ENCODE data around the gene CHMP3.
"Not testable (repeated sequence)": the region's sequence is repeated elsewhere in the genome, so short reads cannot be mapped to it uniquely, and the experiment has no call there.

CHMP3 gene

GRCh38 chr2:86580560-86580959, 17.3 kb upstream of the CHMP3 start:
- TF ChIP-seq PAX5 (IDR thresholded peaks at IDR 0.05; ENCODE audit: insufficient read depth, low read length, severe bottlenecking) (no peak), POLR2AphosphoS5 (IDR thresholded peaks at IDR 0.05; ENCODE audit: low read depth, low read length) (no peak), POU2F2 (IDR thresholded peaks at IDR 0.05; ENCODE audit: low read depth, low read length) (no peak), POLR2A (IDR thresholded peaks at IDR 0.05; ENCODE audit: low read depth, low read length) (no peak), SPI1 (IDR thresholded peaks at IDR 0.05; ENCODE audit: low read depth, low read length) (no peak), TAF1 (IDR thresholded peaks at IDR 0.05; ENCODE audit: low read depth, low read length) (no peak)
- no peak for DNase-seq (ENCODE audit: insufficient read length, low spot score)
- FAIRE-seq, result no peak

GRCh38 chr2:86577817-86578456, 14.7 kb upstream of the CHMP3 start:
- no peak for FAIRE-seq
- TF ChIP-seq POLR2AphosphoS5 (IDR thresholded peaks at IDR 0.05; ENCODE audit: low read depth, low read length), result no peak
- no peak for TF ChIP-seq TAF1 (IDR thresholded peaks at IDR 0.05; ENCODE audit: low read depth, low read length)
- TF ChIP-seq SPI1 (IDR thresholded peaks at IDR 0.05; ENCODE audit: low read depth, low read length), result no peak
- TF ChIP-seq POLR2A (IDR thresholded peaks at IDR 0.05; ENCODE audit: low read depth, low read length), result no peak
- no peak for TF ChIP-seq PAX5 (IDR thresholded peaks at IDR 0.05; ENCODE audit: insufficient read depth, low read length, severe bottlenecking)
- no peak for TF ChIP-seq POU2F2 (IDR thresholded peaks at IDR 0.05; ENCODE audit: low read depth, low read length)
- no peak for DNase-seq (ENCODE audit: insufficient read length, low spot score)

GRCh38 chr2:86570059-86570458, 6.8 kb upstream of the CHMP3 start:
- no peak for TF ChIP-seq TAF1 (IDR thresholded peaks at IDR 0.05; ENCODE audit: low read depth, low read length)
- TF ChIP-seq PAX5 (IDR thresholded peaks at IDR 0.05; ENCODE audit: insufficient read depth, low read length, severe bottlenecking), result no peak
- TF ChIP-seq SPI1 (IDR thresholded peaks at IDR 0.05; ENCODE audit: low read depth, low read length), result no peak
- no peak for TF ChIP-seq POU2F2 (IDR thresholded peaks at IDR 0.05; ENCODE audit: low read depth, low read length)
- FAIRE-seq, result no peak
- DNase-seq (ENCODE audit: insufficient read length, low spot score), result no peak

- TF ChIP-seq SPI1 (IDR thresholded peaks at IDR 0.05; ENCODE audit: low read depth, low read length) (no peak), POU2F2 (IDR thresholded peaks at IDR 0.05; ENCODE audit: low read depth, low read length) (no peak), PAX5 (IDR thresholded peaks at IDR 0.05; ENCODE audit: insufficient read depth, low read length, severe bottlenecking) (no peak), POLR2AphosphoS5 (IDR thresholded peaks at IDR 0.05; ENCODE audit: low read depth, low read length) (no peak), TAF1 (IDR thresholded peaks at IDR 0.05; ENCODE audit: low read depth, low read length) (no peak), POLR2A (IDR thresholded peaks at IDR 0.05; ENCODE audit: low read depth, low read length) (no peak)
These were observed 3.6 kb upstream of the CHMP3 start for GRCh38 chr2:86566821-86567190.

GRCh38 chr2:86566158-86566820, 3.0 kb upstream of the CHMP3 start:
- FAIRE-seq (no peak), DNase-seq (ENCODE audit: insufficient read length, low spot score) (no peak)
- TF ChIP-seq POLR2AphosphoS5 (IDR thresholded peaks at IDR 0.05; ENCODE audit: low read depth, low read length) (no peak), SPI1 (IDR thresholded peaks at IDR 0.05; ENCODE audit: low read depth, low read length) (no peak), POLR2A (IDR thresholded peaks at IDR 0.05; ENCODE audit: low read depth, low read length) (no peak), POU2F2 (IDR thresholded peaks at IDR 0.05; ENCODE audit: low read depth, low read length) (no peak), PAX5 (IDR thresholded peaks at IDR 0.05; ENCODE audit: insufficient read depth, low read length, severe bottlenecking) (no peak), TAF1 (IDR thresholded peaks at IDR 0.05; ENCODE audit: low read depth, low read length) (no peak)

More at GRCh38 chr2:86566821-86567190, 3.6 kb upstream of the CHMP3 start:
- FAIRE-seq, result no peak
- no peak for DNase-seq (ENCODE audit: insufficient read length, low spot score)

- FAIRE-seq (no peak), DNase-seq (ENCODE audit: insufficient read length, low spot score) (no peak)
- no peak for TF ChIP-seq POU2F2 (IDR thresholded peaks at IDR 0.05; ENCODE audit: low read depth, low read length)
These were observed 413 bp upstream of the CHMP3 start for GRCh38 chr2:86563650-86564061.

- DNase-seq (ENCODE audit: insufficient read length, low spot score) (no peak), FAIRE-seq (no peak)
- no peak for TF ChIP-seq POLR2A (IDR thresholded peaks at IDR 0.05; ENCODE audit: low read depth, low read length)
- no peak; the same call in 1 of the 2 replicates for TF ChIP-seq TAF1 (IDR thresholded peaks at IDR 0.05; ENCODE audit: low read depth, low read length)
- no peak for TF ChIP-seq POLR2AphosphoS5 (IDR thresholded peaks at IDR 0.05; ENCODE audit: low read depth, low read length)
- no peak for TF ChIP-seq PAX5 (IDR thresholded peaks at IDR 0.05; ENCODE audit: insufficient read depth, low read length, severe bottlenecking)
- no peak for TF ChIP-seq POU2F2 (IDR thresholded peaks at IDR 0.05; ENCODE audit: low read depth, low read length)
- TF ChIP-seq SPI1 (IDR thresholded peaks at IDR 0.05; ENCODE audit: low read depth, low read length), result no peak
These were observed 740 bp downstream of the CHMP3 start for GRCh38 chr2:86562485-86562921.

- no peak for FAIRE-seq
- TF ChIP-seq TAF1 (IDR thresholded peaks at IDR 0.05; ENCODE audit: low read depth, low read length), result no peak
- TF ChIP-seq SPI1 (IDR thresholded peaks at IDR 0.05; ENCODE audit: low read depth, low read length), result no peak
- no peak for TF ChIP-seq PAX5 (IDR thresholded peaks at IDR 0.05; ENCODE audit: insufficient read depth, low read length, severe bottlenecking)
- TF ChIP-seq POU2F2 (IDR thresholded peaks at IDR 0.05; ENCODE audit: low read depth, low read length), result no peak
- no peak for TF ChIP-seq POLR2AphosphoS5 (IDR thresholded peaks at IDR 0.05; ENCODE audit: low read depth, low read length)
- TF ChIP-seq POLR2A (IDR thresholded peaks at IDR 0.05; ENCODE audit: low read depth, low read length), result no peak
- no peak for DNase-seq (ENCODE audit: insufficient read length, low spot score)
These were observed 5.4 kb downstream of the CHMP3 start for GRCh38 chr2:86557836-86558235.

GRCh38 chr2:86556508-86556907, 6.7 kb downstream of the CHMP3 start:
- TF ChIP-seq POLR2A (IDR thresholded peaks at IDR 0.05; ENCODE audit: low read depth, low read length) (no peak), SPI1 (IDR thresholded peaks at IDR 0.05; ENCODE audit: low read depth, low read length) (no peak), POU2F2 (IDR thresholded peaks at IDR 0.05; ENCODE audit: low read depth, low read length) (no peak), TAF1 (IDR thresholded peaks at IDR 0.05; ENCODE audit: low read depth, low read length) (no peak), POLR2AphosphoS5 (IDR thresholded peaks at IDR 0.05; ENCODE audit: low read depth, low read length) (no peak), PAX5 (IDR thresholded peaks at IDR 0.05; ENCODE audit: insufficient read depth, low read length, severe bottlenecking) (no peak)
- DNase-seq (ENCODE audit: insufficient read length, low spot score), result no peak
- FAIRE-seq, result no peak

GRCh38 chr2:86552889-86553288, 10.4 kb downstream of the CHMP3 start:
- no peak for FAIRE-seq
- no peak for TF ChIP-seq POLR2A (IDR thresholded peaks at IDR 0.05; ENCODE audit: low read depth, low read length)
- no peak for TF ChIP-seq PAX5 (IDR thresholded peaks at IDR 0.05; ENCODE audit: insufficient read depth, low read length, severe bottlenecking)
- no peak for TF ChIP-seq TAF1 (IDR thresholded peaks at IDR 0.05; ENCODE audit: low read depth, low read length)
- no peak for TF ChIP-seq POU2F2 (IDR thresholded peaks at IDR 0.05; ENCODE audit: low read depth, low read length)
- no peak for TF ChIP-seq POLR2AphosphoS5 (IDR thresholded peaks at IDR 0.05; ENCODE audit: low read depth, low read length)
- TF ChIP-seq SPI1 (IDR thresholded peaks at IDR 0.05; ENCODE audit: low read depth, low read length), result no peak
- DNase-seq (ENCODE audit: insufficient read length, low spot score), result no peak

GRCh38 chr2:86549963-86550725, 13.1 kb downstream of the CHMP3 start:
- DNase-seq (ENCODE audit: insufficient read length, low spot score); FAIRE-seq: not testable (repeated sequence)

GRCh38 chr2:86549440-86549839, 13.8 kb downstream of the CHMP3 start:
- DNase-seq (ENCODE audit: insufficient read length, low spot score); FAIRE-seq: not testable (repeated sequence)

- not testable (repeated sequence) for DNase-seq (ENCODE audit: insufficient read length, low spot score); FAIRE-seq
These were observed 14.3 kb downstream of the CHMP3 start for GRCh38 chr2:86548913-86549396.

All from GM12891 (cell line).